Caco-2 (cell line): ENCODE measurements around the gene CLEC16A. TPM values are rescaled to one million over a fixed set of nuclear protein-coding genes. Genes with fewer than 3 reads are reported as not detected.
A peak's percentile ranks its signal among the peaks of the same experiment; 100 is the strongest.

ENCODE experiments used
- BruUV-seq: library from RNA; stranded (reverse); fragments of 400-500 nt; replicated peaks from 2 replicates; lab custom pipeline; 2021; lab: Mats Ljungman, UMichigan
- CTCF ChIA-PET: fragments of 300-600 bp; sonication (Branson Sonifier 250); formaldehyde crosslinking; loops from one replicate; lab custom pipeline; 2022; ENCODE audit warnings: antibody characterized with exemption; lab: Charles Lee
- POLR2A ChIA-PET: fragments of 300-600 bp; sonication (Branson Sonifier 250); formaldehyde crosslinking; loops from one replicate; lab custom pipeline; 2022; ENCODE audit warnings: antibody characterized with exemption; lab: Charles Lee
- DNase-seq, 2 experiments: peaks; one replicate each; pipeline versions ENCODE4 v3.0.0 to v3.0.0-alpha.2; 2020 to 2022
- H3K27me3 ChIP-seq: replicated peaks from 2 replicates; pipeline ENCODE4 v1.6.0; 2011; ENCODE audit warnings: low read length; ENCODE audit not compliant: control insufficient read depth, insufficient read depth
- H3K36me3 ChIP-seq: 2 replicates; pipeline ENCODE4 v1.5.1; 2011; ENCODE audit warnings: low read length; ENCODE audit not compliant: control insufficient read depth, insufficient read depth
- H3K4me1 ChIP-seq: fragments of 250-450 bp; sonication (Bioruptor Pico); 2 replicates; pipeline ENCODE4 v1.5.1; 2020; ENCODE audit warnings: mild to moderate bottlenecking
- H3K4me3 ChIP-seq: 2 replicates; pipeline ENCODE4 v1.5.1; 2011; ENCODE audit warnings: low read depth, mild to moderate bottlenecking, control low read depth, low read length
- H3K9me3 ChIP-seq: fragments of 250-450 bp; sonication (Bioruptor Pico); 2 replicates; pipeline ENCODE4 v1.5.1; 2020; ENCODE audit warnings: mild to moderate bottlenecking, moderate library complexity
- H3K27ac Mint-ChIP-seq: one replicate; pipeline ENCODE4 v1.8.0; 2022; ENCODE audit warnings: mixed read lengths; ENCODE audit not compliant: unreplicated experiment
- H3K27me3 Mint-ChIP-seq: one replicate; pipeline ENCODE4 v1.8.0; 2022; ENCODE audit warnings: mixed read lengths; ENCODE audit not compliant: insufficient read depth, unreplicated experiment
- H3K36me3 Mint-ChIP-seq: one replicate; pipeline ENCODE4 v1.8.0; 2022; ENCODE audit warnings: mild to moderate bottlenecking, mixed read lengths; ENCODE audit not compliant: insufficient read depth, unreplicated experiment
- H3K4me1 Mint-ChIP-seq: one replicate; pipeline ENCODE4 v1.8.0; 2022; ENCODE audit warnings: low read depth, mixed read lengths; ENCODE audit not compliant: unreplicated experiment
- H3K4me3 Mint-ChIP-seq: one replicate; pipeline ENCODE4 v1.8.0; 2022; ENCODE audit warnings: mild to moderate bottlenecking, moderate library complexity, mixed read lengths; ENCODE audit not compliant: unreplicated experiment
- H3K9me3 Mint-ChIP-seq: one replicate; pipeline ENCODE4 v1.8.0; 2022; ENCODE audit warnings: mixed read lengths; ENCODE audit not compliant: unreplicated experiment
- CTCF ChIP-seq, 2 experiments: fragments of 200-600 bp in 1 of 2; IDR thresholded peaks; 1 replicate in 1 of 2; 2 replicates in 1 of 2; pipeline versions ENCODE4 v1.5.1 to v1.8.0; 2011 to 2022; ENCODE audit warnings: antibody characterized with exemption in 1 of 2, control low read depth in 1 of 2, inconsistent platforms in 1 of 2, low read depth in 1 of 2, low read length in 1 of 2, mild to moderate bottlenecking in 1 of 2, moderate library complexity in 1 of 2; ENCODE audit not compliant: insufficient read depth in 1 of 2, severe bottlenecking in 1 of 2, unreplicated experiment in 1 of 2
- intact Hi-C: fragments of 100-400 bp; cut with micrococcal nuclease; formaldehyde crosslinking; loops from one replicate; pipeline ENCODE4 v1.10.0; 2022; ENCODE audit not compliant: unreplicated experiment
- total RNA-seq: library from RNA; stranded (reverse); gene quantifications from 2 replicates; pipeline ENCODE4 v1.2.3, GENCODE V29; 2022

The CLEC16A gene
- total RNA-seq, 1 experiment from 2014 or later: 27.0 TPM

GRCh38 chr16:11098601-11099390 is 154.4 kb downstream of the CLEC16A start:
- Mint-ChIP-seq H3K27ac (no peak overlapping the region), H3K4me3 (no peak overlapping the region), H3K9me3 (no peaks in the 10 kb centered on the region), H3K4me1 (peaks cover 14% of the 10 kb centered on the region), H3K27me3 (no peaks in the 10 kb centered on the region), H3K36me3 (peaks cover 6% of the 10 kb centered on the region)
- POLR2A ChIA-PET: no interaction called here
- BruUV-seq: no TSS peak
- Histone ChIP-seq H3K27me3 (no peaks in the 10 kb centered on the region), H3K36me3 (no peaks in the 10 kb centered on the region; the same call in none of the 2 replicates), H3K9me3 (no peaks in the 10 kb centered on the region), H3K4me1 (peaks cover 12% of the 10 kb centered on the region), H3K4me3 (no peak overlapping the region)
- no peak for DNase-seq
- intact Hi-C loops: no loop called here
- no peak for TF ChIP-seq CTCF (IDR thresholded peaks at IDR 0.05; ENCODE audit: insufficient read depth in 1 of 2, low read depth in 1 of 2, low read length in 1 of 2, severe bottlenecking in 1 of 2, unreplicated experiment in 1 of 2)
- CTCF ChIA-PET: no interaction called here

GRCh38 chr16:11099672-11100205 is 155.4 kb downstream of the CLEC16A start:
- no peak for DNase-seq
- Histone ChIP-seq H3K36me3 (no peaks in the 10 kb centered on the region; the same call in none of the 2 replicates), H3K27me3 (no peaks in the 10 kb centered on the region), H3K4me3 (no peak overlapping the region), H3K4me1 (peaks cover 16% of the 10 kb centered on the region), H3K9me3 (no peaks in the 10 kb centered on the region)
- no peak for TF ChIP-seq CTCF (IDR thresholded peaks at IDR 0.05; ENCODE audit: insufficient read depth in 1 of 2, low read depth in 1 of 2, low read length in 1 of 2, severe bottlenecking in 1 of 2, unreplicated experiment in 1 of 2)
- H3K27me3 Mint-ChIP-seq: no peaks in the 10 kb centered on the region
- ChIA-PET CTCF (interaction anchor here (0.6 kb wide), 1 partner anchor 162 kb away, joined by 3 read pairs; no protein-coding TSS in a partner anchor), POLR2A (no interaction called here)
- intact Hi-C loops: loop anchor here (10.0 kb wide), 1 partner anchor 155 kb away; the partner anchor contains the start of gene SOCS1
- peak overlapping the region; percentile 55 for H3K27ac Mint-ChIP-seq
- no peaks in the 10 kb centered on the region for H3K9me3 Mint-ChIP-seq
- H3K36me3 Mint-ChIP-seq: peaks cover 6% of the 10 kb centered on the region
- H3K4me3 Mint-ChIP-seq: no peak overlapping the region
- H3K4me1 Mint-ChIP-seq: peaks cover 13% of the 10 kb centered on the region
- no TSS peak for BruUV-seq

GRCh38 chr16:11100239-11100750 is 155.9 kb downstream of the CLEC16A start:
- POLR2A ChIA-PET: no interaction called here
- H3K27ac Mint-ChIP-seq: peak overlapping the region; percentile 55
- H3K9me3 Mint-ChIP-seq: no peaks in the 10 kb centered on the region
- no TSS peak for BruUV-seq
- peaks cover 13% of the 10 kb centered on the region for H3K4me1 Mint-ChIP-seq
- no peaks in the 10 kb centered on the region for H3K27me3 Mint-ChIP-seq
- intact Hi-C loops: loop anchor here (10.0 kb wide), 1 partner anchor 155 kb away; the partner anchor contains the start of gene SOCS1
- peaks cover 6% of the 10 kb centered on the region for H3K36me3 Mint-ChIP-seq
- no peak overlapping the region for H3K4me3 Mint-ChIP-seq
- no peak for TF ChIP-seq CTCF (IDR thresholded peaks at IDR 0.05; ENCODE audit: insufficient read depth in 1 of 2, low read depth in 1 of 2, low read length in 1 of 2, severe bottlenecking in 1 of 2, unreplicated experiment in 1 of 2)
- no peak for DNase-seq
- Histone ChIP-seq H3K36me3 (no peaks in the 10 kb centered on the region; the same call in none of the 2 replicates), H3K4me1 (peaks cover 19% of the 10 kb centered on the region), H3K27me3 (no peaks in the 10 kb centered on the region), H3K9me3 (no peaks in the 10 kb centered on the region), H3K4me3 (no peak overlapping the region)
- CTCF ChIA-PET: no interaction called here
